Kasumi-1 (cell line): ENCODE results near the gene TTLL11.
A peak's percentile ranks its signal among the peaks of the same experiment; 100 is the strongest.

ENCODE experiments used
- DNase-seq, 2 experiments: peaks; one replicate each; lab custom pipeline; 2025; lab: John Stamatoyannopoulos, UW

The TTLL11 gene

DNA sequence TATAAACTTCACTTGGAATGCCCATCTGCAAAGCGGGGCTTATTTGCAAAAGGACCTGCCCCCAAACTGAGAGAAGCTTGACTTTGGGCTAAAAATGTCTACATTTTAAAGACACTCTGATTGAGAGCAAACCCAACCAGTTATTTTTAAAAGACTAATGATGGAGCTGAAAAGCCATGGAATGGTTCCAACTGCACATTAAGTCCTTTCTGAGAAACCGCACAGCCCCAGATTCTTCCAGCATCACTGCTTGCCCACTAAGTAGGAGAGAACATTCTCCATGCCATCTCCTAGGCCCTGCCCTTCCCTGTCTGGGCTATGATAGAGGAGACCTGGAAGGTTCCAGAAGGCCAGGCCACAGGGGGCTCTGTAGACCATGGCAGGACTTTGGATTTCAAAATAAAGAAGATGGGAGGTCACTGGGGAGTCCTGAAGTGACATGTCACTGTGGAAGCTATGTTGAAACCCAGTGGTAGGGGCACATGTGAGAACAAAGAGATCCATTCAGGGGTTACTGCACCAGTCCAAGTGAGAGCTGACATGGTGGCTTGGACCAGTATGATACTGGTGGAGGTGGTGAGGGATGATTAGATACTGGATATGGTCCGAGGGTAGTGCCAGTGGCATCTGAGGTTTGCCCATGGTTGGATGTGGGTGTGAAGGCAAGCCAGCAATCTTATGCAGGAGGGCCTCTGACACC lies 262.5 kb downstream of the TTLL11 start:
- no peak for DNase-seq

DNA sequence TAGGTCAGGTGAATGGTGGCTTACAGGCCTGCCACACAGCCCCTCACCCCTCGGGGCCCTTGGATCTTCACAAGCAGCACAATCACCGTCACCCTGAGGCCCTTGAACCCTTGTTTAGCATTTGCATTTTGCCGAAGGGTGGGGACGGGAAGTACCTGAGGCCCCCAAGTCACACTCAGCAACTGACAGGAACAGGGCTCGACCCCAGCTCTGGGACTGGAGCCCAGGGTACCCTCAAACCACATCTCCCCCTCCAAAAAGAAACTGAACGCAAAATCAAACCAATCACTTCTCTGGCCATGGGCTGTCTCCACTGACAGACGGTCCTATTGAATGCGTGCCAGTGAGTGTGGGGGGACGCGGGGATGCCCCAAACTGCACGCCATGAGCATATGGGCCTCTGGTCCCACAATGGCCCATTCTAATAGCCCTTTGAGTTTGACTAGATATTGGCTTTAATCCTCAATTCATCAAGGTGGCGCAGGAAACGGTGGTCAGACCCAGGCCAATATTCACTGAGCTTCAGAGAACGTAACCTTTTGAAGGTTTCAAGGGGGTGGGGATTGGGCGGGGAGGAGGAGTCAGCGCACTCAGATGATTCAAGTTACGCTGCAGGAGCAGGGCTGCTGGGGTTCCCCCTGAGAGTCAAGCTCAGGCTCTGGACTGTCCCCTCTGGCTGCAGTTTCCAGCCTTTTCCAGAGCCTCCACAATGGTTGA lies 265.7 kb downstream of the TTLL11 start:
- DNase-seq, result no peak

DNA sequence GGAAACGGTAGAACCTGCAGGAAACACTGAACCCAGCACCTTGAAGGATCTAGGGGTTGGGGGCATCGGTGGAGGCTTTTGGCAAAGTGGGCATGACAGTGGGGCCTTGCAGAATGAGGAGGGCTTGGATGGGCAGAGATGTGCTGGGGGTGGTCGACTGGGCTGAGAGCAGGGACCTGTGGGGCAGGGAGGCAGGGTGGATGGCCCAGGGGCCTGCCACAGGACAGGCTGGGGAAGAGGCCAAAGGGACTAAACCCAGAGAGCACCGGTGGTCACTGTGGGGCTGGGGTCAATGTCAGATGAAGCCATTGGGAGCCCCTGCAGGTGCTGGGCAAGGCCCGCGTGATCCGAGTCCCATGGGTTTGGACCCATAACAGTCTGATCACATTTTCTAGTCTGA lies 266.4 kb downstream of the TTLL11 start:
- no peak for DNase-seq

DNA sequence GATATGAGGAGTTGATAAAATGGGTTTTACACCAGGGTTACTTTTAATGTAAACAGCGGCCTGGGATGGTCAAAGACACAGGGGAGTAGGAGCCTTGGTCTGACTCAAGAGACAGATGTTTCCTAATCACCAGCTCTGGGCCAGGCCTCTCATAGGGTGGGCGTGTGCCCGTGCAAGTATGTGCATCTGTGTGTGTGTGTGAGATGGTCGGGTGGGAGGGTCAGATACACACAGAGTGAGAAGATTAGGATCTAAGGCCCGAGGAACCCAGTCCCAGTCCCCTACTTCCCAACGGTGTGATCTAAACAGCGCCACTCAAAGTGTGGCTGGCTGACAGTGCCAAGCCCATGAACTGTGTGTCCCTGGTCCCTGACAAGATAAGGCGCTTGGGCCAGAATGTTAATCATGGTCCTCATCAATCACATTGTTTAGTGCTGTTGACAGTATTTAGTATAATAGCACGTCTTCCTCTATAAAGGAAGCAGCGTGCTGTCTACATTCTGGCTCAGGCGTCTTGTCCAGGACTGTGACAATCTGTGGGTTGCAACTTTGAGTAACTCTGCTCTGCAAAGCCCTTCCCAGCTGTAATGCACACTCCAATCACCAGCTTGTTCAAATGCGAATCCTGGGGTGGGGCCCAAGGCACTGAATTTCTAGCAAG lies 267.9 kb downstream of the TTLL11 start:
- DNase-seq, result no peak

DNA sequence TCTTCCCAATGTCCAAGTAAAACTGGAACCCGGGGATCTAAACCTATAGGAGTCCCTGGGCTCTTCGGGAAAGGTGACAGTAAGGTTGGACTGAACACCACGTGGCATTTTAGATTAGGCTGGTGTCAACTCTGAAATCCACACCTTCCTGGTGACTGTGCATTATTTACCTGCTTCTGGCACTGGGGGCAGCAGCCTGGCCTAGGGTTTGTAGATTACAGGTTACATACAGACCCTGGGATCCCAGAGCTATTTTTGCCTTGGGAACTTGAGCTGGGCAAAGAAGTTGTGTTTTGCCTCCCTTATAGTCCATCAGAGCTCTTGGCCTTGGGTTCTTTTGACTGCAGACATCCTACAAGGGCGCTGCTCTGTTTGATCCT lies 268.5 kb downstream of the TTLL11 start:
- DNase-seq, result no peak

DNA sequence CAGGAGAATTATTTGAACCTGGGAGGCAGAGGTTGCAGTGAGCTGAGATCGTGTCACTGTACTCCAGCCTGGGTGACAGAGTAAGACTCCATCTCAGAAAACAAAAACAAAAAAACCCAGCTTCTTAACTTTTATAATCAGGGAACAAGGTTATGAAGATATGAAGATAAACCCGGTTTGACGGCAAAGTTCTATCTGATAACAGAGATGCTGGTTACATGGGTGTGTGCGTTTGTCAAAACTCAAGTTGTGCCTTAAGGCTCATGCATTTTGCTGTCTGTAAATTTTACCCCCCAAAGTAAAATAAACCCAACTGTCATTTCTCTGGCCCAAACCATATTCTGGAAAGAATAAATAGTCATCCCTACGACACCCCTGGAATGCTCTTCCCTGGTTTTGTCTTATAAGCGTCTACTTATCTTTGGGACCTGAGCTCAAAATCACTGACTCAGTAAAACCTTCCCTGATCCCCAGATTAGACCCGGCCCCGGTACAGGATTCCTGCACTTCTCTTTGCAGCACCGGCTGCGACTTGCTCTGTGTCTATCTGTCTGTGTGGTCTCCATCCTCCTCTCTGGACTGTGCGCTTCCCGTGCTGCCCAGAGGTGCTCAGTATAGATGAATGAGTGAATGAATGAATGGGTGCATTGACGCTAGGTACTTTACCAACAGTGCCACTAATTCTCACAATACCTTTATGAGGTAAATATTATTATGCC lies 269.5 kb downstream of the TTLL11 start:
- no peak for DNase-seq

DNA sequence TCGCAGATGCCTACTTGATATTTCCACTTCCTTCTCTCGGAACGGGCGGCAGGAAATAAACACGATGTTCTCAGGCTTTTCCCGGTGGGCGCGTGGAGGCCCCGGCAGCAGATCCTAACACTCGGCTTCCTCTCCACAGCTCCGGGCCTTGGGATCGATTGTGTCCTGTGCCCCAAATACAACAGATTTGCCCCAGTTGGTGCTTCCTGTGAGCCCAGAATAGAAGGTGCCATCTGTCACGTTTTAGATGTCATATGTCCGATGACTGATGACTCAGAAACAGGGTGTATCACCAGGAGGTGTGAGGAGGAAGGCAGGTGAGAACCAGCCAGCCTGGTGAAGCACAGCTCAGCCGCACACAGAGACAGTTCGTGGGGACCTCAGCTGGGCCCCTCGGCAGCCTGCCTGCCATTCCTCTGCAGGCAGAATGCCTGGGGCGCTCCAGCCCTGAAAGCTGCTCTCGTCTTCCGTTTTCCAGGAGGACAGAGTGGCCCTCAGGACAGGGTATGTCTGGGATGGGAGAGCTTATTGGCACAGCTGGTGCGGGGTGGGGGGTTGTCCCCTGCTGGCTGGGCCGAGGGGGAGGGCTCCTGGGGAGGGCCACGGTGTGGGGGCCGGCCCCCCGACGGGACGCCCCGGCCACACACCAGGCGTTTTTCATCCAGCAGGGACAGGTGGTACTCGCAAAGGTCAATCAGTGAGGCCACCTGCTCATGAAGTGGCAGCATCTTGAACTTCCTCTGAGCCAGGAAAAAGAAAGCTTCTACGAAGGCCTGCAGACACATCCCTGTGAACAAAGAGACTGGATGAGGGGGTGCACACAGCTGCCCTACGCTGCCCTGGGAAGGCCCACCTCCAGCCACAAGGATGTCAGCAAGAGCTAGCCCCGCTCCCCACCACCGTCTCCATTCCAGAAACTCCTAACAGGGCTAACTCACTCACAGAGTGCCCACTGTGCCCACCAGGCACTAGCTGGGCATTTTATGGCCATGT lies 270.7 kb downstream of the TTLL11 start:
- DNase-seq, result no peak

DNA sequence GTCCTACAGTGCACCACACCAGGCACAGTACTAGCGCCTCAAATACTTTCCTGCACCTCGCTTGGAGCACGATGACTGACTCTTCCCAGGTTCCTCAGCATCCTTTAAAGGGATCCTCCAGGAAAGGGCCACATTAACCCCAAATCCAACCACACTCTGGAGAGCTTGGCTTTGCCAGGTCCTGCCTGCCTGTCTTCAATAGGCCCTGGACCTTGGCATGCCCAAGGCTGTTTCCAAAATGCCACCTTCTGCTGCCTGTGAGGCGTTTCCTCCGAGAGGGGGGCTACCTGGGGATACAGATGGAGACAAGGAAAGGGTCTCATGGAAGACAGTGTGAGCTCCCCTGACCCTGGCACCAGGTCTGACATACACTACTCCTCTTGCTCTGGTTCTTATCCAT lies 271.8 kb downstream of the TTLL11 start:
- DNase-seq, result no peak

DNA sequence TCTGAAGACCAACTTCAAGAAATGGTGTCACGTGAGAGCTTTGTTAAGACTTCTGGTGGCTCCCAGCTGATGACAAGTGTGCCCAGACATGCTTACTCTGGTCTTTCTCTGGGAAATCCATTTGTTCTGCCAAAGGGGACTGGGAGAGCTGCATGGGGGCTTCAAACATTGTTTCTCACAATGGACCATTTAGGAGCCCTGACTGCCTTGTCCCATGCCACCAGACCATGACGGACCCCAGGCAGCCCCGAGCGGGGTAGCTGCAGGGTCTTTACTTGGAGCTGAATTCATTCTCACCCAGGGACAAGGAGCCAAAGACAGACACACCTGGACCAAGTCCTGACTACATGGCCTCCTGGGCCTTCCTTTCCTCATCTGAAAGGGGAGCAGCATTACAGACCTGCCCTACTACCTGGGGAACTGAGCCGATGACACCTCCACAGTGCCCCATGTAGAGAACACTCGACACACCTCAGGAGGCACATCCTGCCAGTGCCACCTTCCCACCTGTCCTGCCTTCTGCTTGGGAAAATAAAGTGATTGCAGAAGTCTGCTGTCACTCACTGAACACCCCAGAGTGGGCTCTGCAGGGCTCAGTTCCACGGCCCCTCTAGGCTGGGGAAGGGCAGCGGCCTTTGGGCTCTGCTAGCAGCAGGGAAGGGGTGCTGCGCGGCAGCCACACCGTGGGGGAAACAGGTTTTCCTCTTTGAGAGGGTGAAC lies 272.7 kb downstream of the TTLL11 start:
- no peak for DNase-seq

DNA sequence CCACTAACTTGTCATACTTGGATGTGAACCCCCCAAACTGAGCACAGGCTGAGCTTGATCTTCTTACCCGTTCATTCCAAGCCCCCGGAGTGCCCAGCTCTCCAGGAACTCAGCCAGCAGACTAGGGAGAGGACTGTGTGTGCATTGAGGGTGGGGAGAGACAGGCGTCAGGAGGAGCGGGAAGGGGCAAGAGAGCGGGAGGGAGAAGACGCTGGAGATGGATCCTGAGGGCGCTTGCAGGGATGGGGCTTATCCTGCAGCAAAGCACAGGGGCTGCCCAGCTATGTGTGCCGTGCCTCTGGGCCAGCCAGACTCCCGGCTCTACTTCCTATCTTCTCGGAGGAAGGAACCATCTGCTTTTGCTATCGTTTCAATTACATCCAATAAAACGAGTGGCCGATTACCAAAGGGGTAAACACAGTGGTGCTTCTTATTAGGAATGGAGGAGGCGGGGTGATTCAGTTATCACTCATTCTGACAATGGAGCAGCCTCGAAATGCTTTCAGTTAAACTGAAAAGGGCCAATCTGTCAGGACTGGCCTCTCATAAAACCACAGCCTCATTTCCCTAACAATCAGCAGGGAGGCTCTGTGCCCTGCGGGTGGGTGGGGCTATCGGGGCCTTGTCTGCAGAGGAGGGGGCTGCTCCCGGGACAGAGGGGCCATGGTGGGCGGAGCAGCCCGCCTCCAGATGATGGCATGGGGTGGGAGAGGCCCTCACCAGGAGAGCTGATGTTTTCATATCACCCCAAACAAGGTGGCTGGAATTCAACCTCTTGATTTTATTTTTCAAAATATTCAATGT lies 273.5 kb downstream of the TTLL11 start:
- DNase-seq, result peak; percentile 28 to 40

DNA sequence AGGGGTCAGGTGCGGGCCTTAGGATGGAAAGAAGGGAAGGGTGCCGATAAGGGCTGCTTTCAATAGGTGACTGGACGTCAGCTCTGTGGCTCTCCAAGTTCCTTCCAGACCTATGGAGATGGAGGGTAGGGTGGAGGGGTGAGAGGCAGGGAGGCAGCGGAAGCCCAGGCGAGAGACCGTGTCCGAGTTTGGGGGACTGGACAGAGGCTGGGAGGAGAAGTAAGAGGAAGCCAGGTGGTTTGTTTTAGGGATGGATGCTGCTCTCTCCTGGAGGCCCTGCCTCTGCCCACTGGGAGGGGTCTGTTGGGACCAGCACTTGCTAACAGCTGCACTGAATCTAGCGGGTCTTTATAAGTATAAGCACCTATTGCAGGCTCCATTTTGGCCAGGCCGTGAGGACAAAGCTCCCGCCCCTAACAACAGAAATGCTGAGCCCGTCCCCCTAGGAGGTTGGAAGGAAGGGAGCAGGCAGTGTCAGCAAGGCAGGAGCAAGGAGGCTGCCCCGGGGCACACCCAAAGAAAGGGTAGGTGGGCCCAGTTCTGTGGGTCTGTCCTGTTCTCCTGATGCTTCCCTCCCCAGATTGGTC lies 274.2 kb downstream of the TTLL11 start:
- no peak for DNase-seq

DNA sequence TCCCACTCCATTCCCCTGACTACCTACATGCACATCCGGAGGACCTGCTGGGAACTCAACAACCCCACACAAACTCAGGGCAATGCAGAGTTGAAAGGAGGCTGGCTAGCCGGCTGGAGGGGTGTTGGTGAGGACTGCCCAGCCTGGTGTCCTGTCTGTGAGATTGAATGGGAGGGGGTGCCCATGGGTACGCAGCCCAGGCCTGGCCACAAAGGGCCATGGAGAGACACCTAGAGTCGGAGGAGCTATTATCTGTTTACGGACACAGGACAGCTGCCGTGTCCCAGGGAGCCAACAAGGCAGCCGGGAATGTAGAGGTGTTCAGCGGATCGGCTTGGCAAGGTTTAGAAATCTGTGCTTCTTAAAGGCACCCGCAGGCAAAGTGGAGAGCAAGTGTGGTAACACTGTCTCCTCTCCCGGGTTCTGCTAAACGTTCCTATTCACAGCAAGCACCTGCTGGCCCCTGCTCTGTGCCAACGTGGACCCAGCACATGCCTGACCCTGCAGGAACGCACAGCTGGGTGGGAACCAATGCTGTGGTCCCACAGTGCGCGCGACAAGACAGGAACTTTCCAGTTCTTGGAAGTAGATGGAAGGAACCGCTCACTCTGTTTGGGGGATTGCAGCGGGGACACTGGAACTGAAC lies 275.0 kb downstream of the TTLL11 start:
- DNase-seq, result no peak

DNA sequence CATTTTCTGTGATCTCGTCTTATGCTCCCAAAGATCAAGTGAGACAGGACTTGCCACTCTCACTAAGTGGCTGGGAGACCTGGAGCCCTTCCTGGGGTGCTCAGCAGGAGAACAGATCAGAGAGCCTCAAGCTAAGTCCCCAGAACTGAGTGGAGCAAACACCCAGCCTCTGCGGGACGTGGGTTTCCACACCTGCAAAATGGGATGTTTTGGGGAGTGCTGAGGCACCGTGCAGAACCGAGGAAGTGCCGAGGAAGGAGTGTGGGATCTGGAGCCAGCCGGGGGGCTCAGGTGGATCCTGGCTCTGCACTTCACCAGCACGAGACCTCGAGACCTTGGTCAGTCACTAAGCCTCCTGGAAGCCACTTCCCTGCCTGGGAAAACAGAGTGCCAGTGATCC lies 275.6 kb downstream of the TTLL11 start:
- no peak for DNase-seq

DNA sequence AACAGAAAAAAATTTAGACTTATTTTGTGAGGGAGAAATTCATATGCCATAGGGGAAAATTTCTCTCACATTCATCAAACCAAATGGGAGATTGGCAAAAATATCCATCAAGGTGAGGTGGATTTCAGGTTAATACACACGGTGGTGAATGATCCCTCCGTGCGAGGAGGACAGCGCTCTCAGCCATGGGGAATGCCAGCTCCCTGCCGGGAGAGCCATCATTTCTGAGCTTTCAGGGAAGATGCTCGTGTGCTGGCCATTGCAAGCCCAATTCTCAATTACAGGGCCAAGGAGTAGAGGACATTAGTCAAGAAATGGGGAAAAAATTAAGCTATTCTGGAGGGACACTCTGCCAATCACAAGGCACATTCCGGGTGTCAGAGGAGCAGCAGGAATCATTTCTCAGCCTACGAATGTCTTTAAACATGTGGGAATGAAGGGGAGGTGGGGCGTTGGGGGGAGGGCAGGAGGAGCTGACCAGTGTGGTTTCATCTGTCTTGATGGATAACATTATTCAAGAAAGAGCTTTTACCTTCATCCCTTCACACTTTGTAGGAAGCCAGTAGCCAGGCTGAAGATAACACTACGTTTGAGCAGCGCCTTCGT lies 276.2 kb downstream of the TTLL11 start:
- no peak for DNase-seq

DNA sequence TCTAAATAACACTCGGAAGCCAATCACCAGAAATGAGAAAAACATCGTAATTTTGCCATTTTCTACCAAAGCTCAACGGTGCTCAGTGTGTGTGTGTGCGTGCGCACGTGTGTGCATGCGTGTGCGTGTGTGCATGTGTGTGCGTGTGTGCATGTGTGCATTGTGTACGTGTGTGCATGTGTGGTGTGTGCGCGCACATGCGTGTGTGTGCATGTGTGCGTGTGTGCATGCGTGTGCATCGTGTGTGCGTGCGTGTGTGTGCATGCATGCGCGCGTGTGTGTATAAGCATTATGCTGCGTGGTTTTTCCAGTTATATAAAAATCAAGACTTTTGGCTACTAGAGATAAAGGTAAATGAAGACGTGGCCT lies 276.7 kb downstream of the TTLL11 start:
- DNase-seq, result no peak

DNA sequence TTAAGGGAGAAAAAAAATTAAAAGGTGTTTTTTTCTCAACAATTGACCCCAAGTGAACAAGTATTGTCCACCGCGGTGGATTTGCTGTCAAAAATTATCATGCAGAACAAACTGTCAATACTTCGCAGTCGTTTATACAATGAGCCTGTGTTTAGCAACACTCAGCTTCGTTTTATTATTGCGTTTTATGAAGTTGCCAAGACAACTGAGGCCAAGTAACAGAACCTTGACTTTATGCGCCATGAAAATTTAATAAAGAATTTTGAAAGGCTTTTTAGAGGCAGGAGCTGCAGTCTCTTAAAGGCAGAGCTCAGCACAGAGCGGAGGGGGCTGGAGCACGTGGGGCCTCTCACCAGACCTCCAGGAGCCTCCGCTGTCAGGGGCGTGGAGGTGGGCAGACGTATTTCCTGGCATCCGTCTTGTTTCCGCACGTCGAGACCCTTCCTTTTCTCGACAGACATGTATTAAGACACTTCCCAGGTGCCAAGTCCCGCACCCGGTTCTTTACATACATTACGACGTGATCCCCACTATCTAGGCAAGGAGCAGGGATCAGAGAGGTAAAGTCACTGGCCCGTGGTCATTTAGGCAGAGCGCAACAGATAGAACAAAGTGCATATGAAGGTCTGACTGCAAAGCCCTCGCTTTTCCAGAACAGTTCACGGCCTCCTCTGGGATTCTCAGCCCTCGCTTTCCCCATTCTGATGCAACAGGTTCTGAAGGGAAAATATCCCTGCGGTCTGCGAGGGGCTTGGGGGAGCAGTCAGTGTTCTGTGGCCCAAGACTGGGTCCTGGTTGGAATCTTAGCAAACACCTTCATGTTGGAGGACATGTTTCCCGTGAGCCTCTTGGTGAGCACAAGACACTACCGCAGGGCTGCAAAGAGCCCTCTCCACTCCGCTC lies 277.3 kb downstream of the TTLL11 start:
- DNase-seq, result no peak

DNA sequence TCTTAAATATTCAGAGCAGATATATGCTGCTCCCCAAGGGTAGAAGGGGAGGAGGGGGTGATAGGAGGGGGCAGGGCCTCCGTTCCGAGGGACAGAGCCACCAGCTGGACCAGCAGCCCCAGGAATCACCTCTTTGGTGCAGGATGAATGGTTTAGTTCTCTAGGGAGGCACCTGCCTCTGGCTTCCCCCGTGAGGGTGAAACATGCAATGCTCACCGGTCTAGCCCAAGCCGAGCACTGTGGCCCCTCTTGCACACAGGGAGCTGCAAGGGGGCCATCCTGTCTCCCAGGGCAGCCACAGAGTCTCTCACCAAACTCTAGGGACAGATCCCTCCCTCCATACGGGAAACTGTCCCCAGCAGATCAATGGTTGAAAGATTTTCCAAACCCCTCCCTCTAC lies 278.0 kb downstream of the TTLL11 start:
- DNase-seq, result no peak

DNA sequence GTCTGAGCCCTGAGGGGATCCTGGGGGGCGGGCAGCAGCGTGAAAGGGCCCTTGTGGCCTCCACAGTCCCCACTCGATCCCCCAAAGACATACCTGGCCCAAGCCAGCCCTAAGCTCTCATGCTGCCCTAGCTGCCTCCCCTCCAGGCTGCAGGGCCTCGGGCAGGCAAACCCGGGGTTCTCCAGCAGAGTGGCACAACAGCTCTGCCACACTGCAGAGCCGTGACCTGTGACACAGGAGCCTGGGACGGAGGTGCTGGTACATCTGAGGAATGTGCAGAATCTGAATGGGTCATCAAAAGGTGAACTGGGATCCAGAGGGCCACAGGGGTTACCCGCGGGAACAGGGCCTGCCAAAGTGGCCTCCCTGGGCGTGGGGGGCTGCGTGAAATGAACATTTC lies 278.5 kb downstream of the TTLL11 start:
- DNase-seq, result no peak
